Thyroid gland (tissue), 4 donors: Measurements from ENCODE around the gene SP3.

ENCODE experiments used
- CTCF ChIP-seq, 6 experiments: fragments of 200-600 bp in 3 of 6; fragments of 450-650 bp in 3 of 6; sonication (generic) in 3 of 6; IDR thresholded peaks; one replicate each; pipeline ENCODE4 v1.5.1; 2016 to 2019; ENCODE audit warnings: antibody characterized with exemption in 6 of 6, mild to moderate bottlenecking in 2 of 6, inconsistent platforms in 1 of 6, moderate library complexity in 1 of 6
- POLR2A ChIP-seq, 2 donors: fragments of 450-650 bp; IDR thresholded peaks; one replicate each; pipeline ENCODE4 v1.6.1; 2017; ENCODE audit warnings: antibody characterized with exemption in 2 of 2, mild to moderate bottlenecking in 2 of 2, moderate library complexity in 1 of 2

GRCh38 chr2:173922760-173923159 lies 42.4 kb downstream of the SP3 start:
- no peak for TF ChIP-seq POLR2A (IDR thresholded peaks at IDR 0.05)
- no peak for TF ChIP-seq CTCF (IDR thresholded peaks at IDR 0.05)
